ENCODE results near the gene CNKSR2. TPM values are rescaled to one million over a fixed set of nuclear protein-coding genes. Genes with fewer than 3 reads are reported as not detected.

Gene CNKSR2
- polyA plus RNA-seq (2013, experiment 1 of 2; ENCODE audit: insufficient read length): 0.59 TPM
- 0.41 TPM for polyA plus RNA-seq (2013, experiment 2 of 2; ENCODE audit: insufficient read length)

DNA sequence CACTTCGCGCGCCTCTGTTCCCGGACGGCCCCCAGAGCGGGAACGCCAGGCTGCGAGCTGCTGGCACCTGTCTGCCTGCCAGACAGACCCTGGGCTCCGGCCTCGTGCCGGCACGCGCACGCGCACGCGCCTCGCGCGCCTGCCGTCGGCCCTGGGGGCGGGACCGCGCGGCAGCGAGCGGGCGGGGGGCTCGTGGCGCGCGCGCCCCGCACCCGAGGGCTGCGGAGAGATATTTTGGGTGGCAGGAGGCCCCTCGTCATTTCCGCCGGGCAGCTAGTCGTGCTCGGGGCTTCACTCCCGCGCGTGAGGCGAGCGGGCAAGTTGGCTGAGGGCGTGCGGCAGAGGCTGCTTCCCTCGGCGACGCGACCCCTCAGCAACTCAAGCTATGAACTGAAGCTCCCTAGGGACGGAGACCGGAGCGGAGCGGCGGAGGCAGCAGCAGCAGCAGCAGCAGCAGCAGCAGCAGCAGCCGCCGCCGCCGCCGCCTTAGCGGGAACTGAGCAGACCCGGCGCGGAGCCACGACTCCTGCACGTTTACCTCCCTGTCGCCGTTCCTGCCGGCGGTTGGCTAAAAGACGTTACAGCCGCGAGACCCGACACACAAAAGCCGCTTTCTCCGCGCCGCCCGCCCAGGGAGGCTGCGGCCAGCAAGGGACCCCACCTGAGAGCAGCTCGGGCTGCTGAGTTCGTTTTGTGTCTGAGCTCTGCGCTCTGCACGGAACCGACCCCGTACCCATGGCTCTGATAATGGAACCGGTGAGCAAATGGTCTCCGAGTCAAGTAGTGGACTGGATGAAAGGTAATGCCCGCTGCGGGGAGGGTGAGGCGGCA, at the start of gene CNKSR2:
Gene CNKSR2, plus strand, starts transcription at position 256 of the 831 bp plus-strand sequence. Its CDS starts 480 bp downstream, at position 736.
- DNase-seq: peak; percentile 18

DNA sequence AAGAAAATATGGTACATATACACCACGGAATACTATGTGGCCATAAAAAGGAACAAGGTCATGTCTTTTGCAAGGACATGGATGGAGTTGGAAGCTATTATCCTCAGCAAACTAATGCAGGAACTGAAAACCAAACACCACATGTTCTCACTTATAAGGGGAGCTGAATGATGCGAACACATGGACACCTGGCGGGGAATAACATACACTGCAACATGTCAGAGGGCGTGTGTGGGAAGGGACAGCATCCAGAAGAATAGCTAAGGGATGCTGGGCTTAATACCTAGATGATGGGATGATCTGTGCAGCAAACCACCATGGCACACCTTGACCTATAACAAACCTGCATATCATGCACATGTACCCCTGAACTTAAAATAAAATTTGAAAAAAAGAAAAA, 19.5 kb upstream of the CNKSR2 start:
- no peak for DNase-seq

DNA sequence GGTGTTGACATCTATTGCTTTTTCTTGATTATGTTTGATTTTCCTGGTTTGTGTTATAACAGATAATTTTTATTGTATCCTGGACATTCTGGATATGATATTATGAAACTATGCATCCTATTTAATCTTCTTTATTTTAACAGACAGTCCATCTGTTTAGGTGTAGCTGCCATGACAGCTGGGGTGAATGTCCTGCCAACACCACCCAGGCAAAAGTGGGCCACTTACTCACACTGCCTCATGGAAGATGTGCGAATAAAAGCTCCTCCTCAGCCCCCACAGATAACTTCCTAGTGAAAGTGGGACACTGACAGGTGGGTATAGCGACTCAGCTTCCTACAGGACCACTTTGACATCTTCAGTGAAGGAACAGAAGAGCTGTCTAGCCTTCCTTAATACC, 18.4 kb upstream of the CNKSR2 start:
- no peak for DNase-seq

DNA sequence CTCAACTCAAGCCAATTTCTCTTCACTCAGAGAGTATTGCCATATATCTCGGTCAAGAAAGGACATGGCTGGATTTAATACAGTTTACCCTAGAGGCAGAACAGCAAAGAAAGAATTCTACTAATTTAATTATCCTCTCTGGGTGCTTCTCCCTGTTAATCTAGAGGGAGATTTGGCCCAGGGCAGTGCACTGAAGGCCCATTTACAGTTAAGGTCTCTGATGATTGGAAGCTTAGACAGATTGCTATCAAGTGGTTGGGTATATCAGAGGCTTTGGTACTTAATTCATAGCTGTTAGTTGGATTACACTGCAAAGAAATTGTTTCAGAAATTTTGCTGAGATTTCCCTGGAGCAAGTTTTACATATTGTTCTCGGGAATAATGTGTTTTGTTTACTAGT, 4.6 kb upstream of the CNKSR2 start:
- DNase-seq: no peak

DNA sequence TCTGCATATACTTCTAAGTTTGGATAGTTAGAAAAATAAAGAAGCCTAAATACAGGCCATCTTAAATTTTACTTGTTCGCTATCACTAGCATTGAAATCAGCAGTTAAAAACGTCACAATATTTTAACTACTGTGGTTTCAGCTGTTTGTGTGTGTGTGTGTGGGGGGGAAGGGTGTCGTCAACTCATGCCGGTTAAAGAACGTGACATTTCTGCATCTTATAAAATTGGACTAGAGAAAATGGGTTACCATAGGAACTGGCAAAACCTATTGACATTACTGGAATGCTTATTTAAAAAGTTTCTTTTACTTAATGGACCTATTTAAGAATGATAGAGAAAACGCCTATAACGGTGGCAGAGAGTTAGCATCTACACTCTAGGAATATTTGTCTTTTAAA, 1.2 kb upstream of the CNKSR2 start:
- no peak for DNase-seq

DNA sequence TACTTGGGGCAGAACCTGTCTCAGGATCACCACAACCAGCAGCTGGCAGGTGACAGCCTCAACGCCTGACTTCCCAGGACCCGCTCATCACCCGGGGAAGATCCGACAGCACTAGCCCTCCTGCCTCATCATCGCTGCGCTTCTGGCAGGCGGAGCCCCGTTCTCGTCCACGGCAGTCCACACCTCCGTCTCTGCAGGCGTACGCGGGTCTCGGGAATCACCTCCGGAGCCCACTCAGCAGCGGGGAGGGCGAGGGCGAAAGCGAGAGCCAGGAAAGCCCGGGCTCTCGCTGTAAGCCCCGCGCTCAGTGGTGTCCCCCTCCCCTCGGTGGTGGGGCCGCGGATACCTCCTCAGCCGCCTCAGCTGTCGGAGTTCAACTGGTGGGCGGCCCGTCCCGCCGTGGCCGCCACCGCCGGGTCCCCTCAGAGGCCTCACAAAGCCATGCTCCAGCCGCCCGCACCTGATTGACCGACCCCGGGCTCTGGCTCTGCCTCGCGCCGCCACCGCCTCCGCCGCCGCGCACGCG, 518 bp upstream of the CNKSR2 start:
- no peak for DNase-seq

DNA sequence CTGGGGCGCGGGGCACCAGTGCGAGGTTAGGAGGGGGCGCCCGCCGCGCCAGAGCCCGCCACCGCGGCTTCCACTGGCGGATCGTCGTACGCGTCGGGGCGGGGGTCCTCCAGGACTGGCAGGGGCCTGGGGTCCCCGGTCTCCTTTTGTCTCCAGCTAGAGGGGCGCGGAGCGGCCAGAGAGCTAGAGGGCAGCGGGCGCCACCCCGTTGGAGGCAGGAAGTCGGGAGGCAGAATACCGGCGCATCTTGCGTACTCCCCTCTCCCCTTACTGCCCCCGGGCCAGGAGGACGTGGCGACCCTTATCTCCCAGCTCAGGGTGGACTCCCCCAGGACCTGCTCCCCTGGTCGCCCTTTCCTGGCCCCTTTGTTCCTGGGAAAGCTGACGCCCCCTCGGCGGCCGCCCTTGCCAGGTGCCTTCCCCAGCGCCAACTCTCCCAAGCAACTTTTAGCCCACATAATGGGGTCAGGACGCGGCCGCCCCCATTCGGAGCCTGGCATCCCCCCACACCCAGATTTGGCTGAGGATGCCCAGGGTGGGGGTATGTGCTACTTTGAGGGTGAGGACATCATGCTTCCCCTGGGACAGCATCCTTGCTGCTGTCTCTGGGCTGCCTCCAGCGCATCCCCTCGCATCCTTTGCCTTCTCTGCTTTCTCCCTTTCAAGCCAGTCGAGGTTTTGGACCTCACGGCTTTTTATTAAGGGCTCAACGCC, 933 bp downstream of the CNKSR2 start:
- DNase-seq: no peak

DNA sequence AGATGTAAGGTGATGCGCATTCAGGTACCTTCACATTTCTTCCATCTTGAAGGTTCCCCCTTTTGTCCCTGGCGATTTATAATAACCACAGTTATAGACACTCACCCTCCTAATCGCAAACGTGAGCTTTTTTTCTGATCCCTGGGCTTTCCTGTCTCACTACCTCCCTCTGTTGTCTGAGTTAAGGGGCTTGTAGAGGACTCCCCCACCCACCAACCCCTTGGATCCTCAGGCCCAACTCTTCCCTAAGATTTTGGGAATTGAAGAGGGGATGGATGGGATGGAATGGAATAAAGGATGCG, 1.4 kb downstream of the CNKSR2 start:
- no peak for DNase-seq

DNA sequence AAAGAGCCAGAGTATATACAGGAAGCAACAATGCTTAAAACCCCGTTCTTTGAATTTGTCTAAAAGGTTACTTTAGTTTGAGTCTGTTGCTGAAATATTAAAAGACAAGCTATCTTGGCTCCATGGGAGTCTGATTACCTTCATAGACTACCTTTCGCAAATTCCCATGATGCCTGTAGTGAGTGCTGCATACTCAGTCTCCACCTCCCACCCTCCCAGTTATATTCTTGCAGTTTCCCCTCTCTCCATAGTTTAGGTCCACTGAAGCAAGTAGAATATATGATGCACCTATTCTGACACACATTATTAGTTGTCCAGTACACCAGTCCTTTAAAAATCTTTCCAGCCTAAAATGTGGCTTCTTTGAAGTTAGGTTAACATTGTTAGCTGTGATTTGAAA, 2.4 kb downstream of the CNKSR2 start:
- no peak for DNase-seq

DNA sequence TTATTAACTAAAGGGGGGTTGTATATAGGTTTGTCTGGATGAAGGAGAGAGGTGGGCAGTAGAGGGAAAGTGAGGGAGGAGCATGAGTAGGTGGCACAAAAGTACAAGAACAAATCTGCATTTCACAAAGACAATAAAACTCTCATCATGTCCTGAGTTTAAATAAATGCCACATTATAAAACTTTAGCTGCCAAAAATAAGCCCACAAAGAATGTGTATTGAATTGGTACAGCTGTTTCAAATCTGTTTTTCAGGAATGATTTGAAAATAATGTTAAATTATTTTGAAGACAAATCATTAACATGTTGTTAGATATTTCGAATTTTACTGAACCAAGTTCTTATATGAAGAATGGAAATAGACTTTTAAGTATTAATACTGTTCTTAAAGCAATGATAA, 5.8 kb downstream of the CNKSR2 start:
- no peak for DNase-seq

DNA sequence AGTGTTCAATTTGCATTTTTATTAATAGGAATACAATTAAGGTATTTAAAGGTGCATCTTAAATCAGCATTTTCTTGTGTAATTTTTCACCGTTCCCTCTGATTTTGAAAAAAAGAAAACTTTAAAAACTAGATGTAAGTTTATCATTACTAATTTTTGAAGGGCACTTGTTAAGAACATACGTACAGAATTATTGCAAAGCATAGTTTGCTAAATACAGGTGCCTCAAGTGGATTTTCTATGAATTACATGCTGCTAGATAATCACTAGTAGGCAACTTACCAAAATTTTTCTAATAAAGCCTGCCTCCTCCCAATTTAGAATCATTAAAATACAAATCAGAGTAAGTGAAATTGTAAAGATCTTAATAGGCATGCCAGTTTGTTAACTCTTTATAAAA, 8.5 kb downstream of the CNKSR2 start:
- DNase-seq: no peak

DNA sequence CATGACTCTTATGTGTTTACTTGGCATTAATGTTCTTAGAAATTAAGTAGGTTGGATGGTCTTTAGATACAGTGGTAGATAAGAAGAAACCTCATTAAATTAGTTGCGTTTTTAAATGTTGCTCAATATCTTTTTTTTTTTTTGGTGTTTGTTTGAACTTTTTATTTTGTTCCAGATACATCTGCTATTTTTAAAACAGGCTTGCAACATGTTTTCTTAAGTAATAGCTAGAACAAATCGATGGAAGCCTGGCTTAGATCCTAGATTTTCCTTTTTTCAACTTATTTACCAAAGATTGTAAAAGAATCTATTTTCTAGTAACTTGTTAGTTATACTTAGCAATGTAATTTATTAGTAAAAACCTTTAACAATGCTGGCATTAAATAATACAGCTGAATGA, 9.3 kb downstream of the CNKSR2 start:
- no peak for DNase-seq

DNA sequence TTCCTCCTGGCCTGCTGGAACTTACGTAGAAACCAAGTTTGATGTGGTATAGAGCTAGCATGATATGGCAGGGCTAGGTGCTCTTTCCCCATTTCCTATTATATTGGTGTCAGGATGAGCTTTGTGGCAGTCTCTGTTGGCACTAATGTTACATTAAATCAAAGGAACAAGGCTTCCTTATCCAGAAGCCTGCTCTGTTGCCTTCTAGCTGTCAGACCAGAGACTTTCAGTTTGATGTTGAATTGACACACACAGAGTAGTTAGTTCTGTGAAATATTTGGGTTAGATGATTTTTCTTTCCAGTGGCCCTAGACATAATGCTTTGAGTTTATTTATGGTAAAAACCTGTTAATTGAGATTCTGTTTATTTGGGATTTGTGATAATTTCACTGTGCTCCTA, 10.0 kb downstream of the CNKSR2 start:
- DNase-seq: no peak

DNA sequence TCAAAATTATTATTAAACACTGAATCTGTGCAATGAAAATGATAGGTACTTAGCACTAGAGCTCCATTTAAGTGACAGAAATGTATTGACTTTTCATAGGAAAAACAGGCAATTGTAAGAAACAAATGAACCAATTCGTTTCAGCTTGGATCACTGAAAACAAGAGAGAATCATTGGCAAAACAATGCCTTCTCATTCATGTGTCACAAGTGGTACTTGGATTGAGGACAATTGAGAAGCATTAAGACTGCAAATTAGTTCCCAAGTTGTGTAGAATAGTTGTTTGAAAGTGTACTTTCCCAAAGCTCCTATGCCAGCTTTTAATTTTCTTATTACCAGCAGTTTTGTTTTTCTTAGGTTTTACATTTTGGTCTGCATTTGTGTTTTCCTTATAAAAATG, 20.6 kb downstream of the CNKSR2 start:
- DNase-seq: no peak

DNA sequence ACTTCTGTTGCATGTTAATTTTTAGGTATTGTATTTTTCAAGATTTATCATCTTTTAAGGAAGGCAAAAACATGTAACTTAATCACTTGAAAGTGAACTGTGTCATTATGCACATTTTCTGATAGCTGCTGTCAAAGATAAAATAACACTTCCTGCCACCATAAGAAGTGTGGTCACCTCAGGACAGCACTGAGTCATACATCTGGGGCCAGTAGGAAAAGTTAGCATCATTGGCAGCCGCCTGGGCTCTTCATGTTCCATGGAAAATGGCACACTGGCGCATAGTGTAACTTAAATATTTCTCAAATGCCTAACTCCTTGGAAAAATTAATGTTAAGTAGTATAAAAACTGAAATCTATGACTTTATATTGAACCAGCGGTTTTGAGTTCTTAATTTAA, 24.2 kb downstream of the CNKSR2 start:
- no peak for DNase-seq

DNA sequence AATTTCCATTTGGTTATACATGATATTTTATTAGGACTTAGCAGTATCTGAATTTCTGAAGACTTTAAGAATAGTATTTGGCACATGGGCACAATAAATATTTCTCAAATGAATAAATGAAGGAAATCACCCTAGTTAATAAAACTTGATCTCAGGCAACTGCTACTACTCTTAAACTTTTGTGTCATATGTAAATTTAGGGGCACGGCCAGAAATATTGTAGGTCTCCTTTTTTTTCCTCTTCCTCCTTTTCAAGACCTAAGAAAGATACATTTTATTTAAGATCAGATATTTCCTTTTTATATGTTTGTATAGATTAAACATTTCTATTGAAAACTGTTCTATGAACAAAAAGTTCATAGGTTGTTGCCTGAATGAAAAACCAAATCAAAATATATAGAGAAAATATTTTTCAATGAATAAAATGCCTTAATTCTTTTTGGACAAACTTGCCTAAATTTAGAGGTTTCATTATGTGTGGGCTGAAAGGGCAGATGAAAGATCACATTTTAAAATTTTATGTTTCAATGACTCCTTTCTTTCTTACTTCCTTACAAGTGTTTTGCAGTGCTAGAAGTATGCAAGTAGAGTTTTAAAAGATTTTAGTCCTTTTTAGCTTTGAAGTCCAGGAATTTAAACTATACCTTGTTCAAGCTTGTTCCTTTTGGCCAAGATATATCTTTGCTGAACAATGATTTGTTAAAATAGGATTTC, 26.3 kb downstream of the CNKSR2 start:
- DNase-seq: no peak

DNA sequence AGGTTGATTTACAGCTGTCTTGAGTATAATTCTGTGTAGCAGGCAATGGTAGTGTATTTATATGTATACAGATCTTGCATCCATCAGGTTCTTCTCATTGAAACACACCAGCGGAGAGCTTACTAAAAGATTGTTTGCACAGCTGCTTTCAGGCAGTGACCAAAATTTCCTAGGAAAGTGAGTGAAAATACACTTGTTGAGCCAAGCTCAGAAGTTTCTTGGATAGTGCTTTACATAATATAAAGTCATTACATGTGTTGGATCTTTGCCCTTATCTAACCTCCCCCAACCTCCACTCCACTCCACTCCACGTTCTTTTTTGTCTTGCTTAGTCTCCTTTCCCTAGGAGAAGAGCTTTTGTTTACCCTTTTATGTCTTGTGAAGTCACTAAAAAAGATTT, 34.1 kb downstream of the CNKSR2 start:
- peak; percentile 2 for DNase-seq

DNA sequence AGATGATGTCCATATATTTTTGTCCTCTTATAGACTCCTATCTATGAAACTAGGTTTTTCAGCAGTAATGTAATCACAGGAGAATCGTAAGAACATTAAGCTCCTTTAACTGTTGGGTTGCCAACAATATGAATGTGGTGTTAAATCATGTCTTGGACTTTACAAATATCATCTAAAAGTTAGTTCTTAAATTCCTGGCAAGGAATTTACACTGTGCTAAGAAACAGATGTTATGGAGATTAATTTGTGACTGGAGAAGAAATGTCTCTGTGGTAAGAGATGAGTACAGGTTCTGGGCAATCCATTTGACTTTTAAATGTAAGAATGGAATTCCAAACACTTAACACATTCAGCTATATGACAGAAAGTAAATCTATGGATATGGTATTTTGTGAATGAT, 34.6 kb downstream of the CNKSR2 start:
- peak; percentile 61 for DNase-seq

DNA sequence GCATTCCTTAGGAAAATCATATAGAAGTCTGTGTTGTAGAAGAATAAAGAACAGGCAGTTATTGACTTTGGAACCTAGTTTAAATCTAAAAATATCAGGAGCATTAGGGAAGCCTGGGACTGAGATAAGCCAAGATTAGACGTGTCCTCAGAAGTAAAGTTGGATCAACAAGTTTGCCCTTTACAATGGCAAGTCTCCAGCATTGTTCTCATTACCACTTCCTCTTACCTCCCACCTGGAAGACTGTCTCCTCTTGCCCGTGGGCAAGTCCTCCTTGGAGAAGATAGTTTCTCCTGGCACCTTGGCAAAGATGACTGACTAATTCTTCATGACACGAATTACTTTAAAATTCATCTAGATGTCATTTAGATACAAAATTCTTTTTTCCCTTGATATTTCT, 37.8 kb downstream of the CNKSR2 start:
- no peak for DNase-seq

DNA sequence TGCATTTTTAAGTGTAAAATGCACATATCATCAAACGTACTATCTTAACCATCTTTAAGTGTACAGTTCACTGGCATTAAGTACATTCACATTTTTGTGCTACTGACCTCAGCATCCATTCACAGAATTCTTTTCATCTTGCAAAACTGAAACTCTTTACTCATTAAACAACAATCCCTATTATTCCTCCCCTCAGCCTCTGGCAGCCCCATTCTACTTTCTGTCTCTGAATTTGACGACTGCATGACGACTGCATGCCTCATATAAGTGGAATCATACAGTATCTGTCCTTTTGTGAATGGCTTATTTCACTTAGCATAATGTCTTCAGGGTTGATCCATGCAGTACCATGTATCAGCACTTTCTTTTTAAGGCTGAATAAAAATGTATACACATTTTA, 38.7 kb downstream of the CNKSR2 start:
- DNase-seq: peak; percentile 61

DNA sequence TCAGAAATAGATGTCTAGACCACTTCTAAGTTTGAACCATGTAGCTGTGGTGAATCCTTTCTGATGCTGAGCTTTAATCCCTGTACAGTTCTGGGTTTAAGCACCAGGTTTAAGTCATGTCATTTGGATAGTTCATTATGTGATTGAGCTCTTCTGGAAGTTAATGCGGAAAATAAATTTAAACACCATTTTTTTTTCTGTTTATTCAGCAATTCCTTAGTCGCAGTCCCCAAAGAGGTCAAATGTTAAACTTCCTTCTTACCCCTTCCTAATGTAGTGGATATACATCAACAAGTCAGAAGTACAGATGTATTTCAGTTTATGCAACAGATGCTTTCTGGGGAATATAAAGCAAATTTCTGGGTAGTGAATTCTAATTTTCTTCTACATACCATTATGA, 52.9 kb downstream of the CNKSR2 start:
- DNase-seq: no peak

DNA sequence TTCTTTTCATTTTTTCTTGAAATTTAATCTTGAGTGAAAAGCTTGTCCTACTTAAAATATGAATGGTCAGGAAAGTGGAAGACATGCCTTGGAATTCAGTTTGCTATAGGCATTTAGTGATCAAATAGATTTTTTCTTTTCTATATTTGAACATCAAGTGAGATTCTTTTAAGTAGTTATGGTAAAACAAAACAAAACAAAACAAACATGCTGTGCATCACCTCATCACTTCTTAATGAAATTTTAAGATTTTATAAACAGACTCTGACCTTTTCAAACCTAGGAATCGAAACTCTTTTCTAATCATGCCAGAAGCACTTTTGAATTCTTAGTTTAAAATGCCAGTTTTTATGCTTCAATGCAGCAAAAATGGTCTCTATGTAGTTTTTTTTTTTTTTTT, 62.8 kb downstream of the CNKSR2 start:
- DNase-seq: no peak

DNA sequence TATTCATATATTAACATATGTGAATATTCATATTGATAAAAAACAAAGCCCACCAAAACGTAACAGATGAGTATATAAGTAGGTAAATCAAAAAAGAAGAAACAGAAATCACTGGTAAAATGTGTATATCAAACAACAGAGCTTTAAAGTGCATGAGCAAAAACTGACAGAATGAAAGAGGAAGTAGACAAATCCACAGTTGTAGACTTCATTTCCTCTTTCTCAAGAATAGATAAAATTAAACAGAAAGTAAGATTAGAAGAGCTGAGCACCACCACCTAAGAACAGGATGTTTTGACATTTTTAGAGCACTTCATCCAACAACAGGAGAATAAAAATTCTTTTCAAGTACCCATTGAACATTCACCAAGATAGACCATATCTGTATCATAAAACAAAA, 64.6 kb downstream of the CNKSR2 start:
- no peak for DNase-seq
